SU-DHL-6 (cell line): ENCODE results near the gene CSHL1.

ENCODE experiments used
- EZH2phosphoT487 ChIP-seq: fragments of 200-600 bp; sonication (generic), shearing (Covaris generic); conservative IDR thresholded peaks from 2 replicates; pipeline ENCODE4 v1.6.1; 2018; ENCODE audit warnings: mild to moderate bottlenecking, antibody characterized with exemption, low read length, moderate library complexity, mixed read lengths
- TF ChIP-seq, protein P1 (sequence below): fragments of 200-600 bp; sonication (generic); IDR thresholded peaks from one replicate; pipeline ENCODE4 v1.5.1; 2017; ENCODE audit warnings: antibody characterized with exemption, mild to moderate bottlenecking, low read length, moderate library complexity; ENCODE audit not compliant: insufficient read depth, poor library complexity, severe bottlenecking

DNA sequence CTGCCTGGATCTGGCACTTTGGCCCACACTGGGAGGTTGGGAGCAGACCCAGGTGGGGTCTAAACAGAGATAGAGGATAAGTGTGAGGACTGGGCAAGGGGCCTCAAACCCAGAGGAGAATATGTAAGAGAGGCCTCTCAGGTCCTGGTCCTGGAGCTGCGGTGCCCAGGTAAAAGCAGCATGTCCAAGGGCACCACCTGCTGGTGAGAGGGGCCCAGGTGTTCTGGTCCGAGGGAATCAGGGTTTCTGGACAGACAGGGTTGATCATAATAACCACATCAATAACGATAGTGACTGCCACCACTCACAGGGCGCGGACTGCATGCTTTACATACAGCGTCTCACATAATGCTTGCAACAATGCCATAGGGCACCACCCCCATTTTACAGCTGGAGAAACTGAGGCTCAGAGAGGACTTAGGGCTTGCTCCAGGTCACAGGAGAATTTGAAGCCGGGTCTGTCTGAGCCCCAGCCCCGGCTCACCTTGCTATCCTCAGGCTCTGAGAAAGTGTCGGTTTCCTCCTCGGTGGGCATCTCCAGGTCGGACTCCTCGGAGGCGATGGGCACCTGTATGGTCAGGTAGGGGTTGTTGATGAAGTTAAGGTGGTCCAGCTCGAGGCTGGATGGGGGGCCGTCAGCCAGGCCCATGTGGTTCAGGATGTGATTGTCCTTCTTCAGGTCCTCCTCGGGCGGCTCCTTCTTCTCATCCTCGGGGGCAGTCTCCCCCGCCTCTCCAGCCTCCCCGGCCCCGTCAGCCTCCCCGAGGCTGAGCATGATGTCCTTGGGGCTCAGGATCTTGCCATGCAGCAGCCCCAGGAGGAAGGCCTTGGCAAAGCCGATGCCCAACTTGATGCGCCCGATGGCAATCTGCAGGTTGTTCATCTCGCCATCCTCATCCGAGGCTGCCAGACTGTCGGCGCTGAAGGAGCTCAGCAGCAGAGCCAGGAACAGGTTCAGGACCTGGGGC lies 40.2 kb upstream of the CSHL1 start:
- TF ChIP-seq, protein P1, sequence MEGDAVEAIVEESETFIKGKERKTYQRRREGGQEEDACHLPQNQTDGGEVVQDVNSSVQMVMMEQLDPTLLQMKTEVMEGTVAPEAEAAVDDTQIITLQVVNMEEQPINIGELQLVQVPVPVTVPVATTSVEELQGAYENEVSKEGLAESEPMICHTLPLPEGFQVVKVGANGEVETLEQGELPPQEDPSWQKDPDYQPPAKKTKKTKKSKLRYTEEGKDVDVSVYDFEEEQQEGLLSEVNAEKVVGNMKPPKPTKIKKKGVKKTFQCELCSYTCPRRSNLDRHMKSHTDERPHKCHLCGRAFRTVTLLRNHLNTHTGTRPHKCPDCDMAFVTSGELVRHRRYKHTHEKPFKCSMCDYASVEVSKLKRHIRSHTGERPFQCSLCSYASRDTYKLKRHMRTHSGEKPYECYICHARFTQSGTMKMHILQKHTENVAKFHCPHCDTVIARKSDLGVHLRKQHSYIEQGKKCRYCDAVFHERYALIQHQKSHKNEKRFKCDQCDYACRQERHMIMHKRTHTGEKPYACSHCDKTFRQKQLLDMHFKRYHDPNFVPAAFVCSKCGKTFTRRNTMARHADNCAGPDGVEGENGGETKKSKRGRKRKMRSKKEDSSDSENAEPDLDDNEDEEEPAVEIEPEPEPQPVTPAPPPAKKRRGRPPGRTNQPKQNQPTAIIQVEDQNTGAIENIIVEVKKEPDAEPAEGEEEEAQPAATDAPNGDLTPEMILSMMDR: peak; percentile 50
- TF ChIP-seq EZH2phosphoT487: no peak
